Activated T-helper 1 cell treated with anti-CD3 and anti-CD28 coated beads, Interleukin-2, amount 50 U/mL, for 16 hours (primary cell): ENCODE data around the gene PHACTR2.

Experiments
- DNase-seq, 2 donors: peaks; one replicate each; pipeline ENCODE4 v3.0.0-alpha.2; 2020; ENCODE audit warnings: low read depth in 1 of 2, low spot score in 1 of 2

The PHACTR2 gene

GRCh38 chr6:143696664-143697000, 18.9 kb downstream of the PHACTR2 start:
- DNase-seq: no peak

- DNase-seq: no peak
Observed at GRCh38 chr6:143697076-143697800, 19.5 kb downstream of the PHACTR2 start.

GRCh38 chr6:143698329-143698728, 20.6 kb downstream of the PHACTR2 start:
- DNase-seq: no peak

- DNase-seq: no peak
Observed at GRCh38 chr6:143698759-143699429, 21.1 kb downstream of the PHACTR2 start.

- DNase-seq: no peak
Observed at GRCh38 chr6:143699430-143699825, 21.7 kb downstream of the PHACTR2 start.

- no peak for DNase-seq
Observed at GRCh38 chr6:143700684-143701348, 23.1 kb downstream of the PHACTR2 start.

- DNase-seq: no peak
Observed at GRCh38 chr6:143701349-143702234, 23.8 kb downstream of the PHACTR2 start.

- DNase-seq: no peak
Observed at GRCh38 chr6:143705569-143705968, 27.8 kb downstream of the PHACTR2 start.

GRCh38 chr6:143707697-143708096, 29.9 kb downstream of the PHACTR2 start:
- DNase-seq: no peak

- DNase-seq: no peak
Observed at GRCh38 chr6:143708889-143709288, 31.1 kb downstream of the PHACTR2 start.

GRCh38 chr6:143711714-143712113, 33.9 kb downstream of the PHACTR2 start:
- no peak for DNase-seq

- DNase-seq: no peak
Observed at GRCh38 chr6:143718472-143718871, 40.7 kb downstream of the PHACTR2 start.

GRCh38 chr6:143721642-143722041, 43.9 kb downstream of the PHACTR2 start:
- no peak for DNase-seq

GRCh38 chr6:143724876-143725275, 47.1 kb downstream of the PHACTR2 start:
- DNase-seq: no peak

- no peak for DNase-seq
Observed at GRCh38 chr6:143726015-143726647, 48.4 kb downstream of the PHACTR2 start.

- no peak for DNase-seq
Observed at GRCh38 chr6:143727035-143727434, 49.3 kb downstream of the PHACTR2 start.

- no peak for DNase-seq
Observed at GRCh38 chr6:143731789-143732188, 54.0 kb downstream of the PHACTR2 start.

- no peak for DNase-seq
Observed at GRCh38 chr6:143732536-143732935, 54.8 kb downstream of the PHACTR2 start.

GRCh38 chr6:143733510-143733909, 55.7 kb downstream of the PHACTR2 start:
- no peak for DNase-seq

GRCh38 chr6:143734641-143735063, 56.9 kb downstream of the PHACTR2 start:
- DNase-seq: no peak
